Right hindlimb (tissue), 1 donor: ENCODE data around the gene PTBP1.

ENCODE experiments used
- DNase-seq: peaks from one replicate; pipeline ENCODE4 v3.0.0-alpha.2; 2018

PTBP1 gene

GRCh38 chr19:855566-856120 lies 58.4 kb downstream of the PTBP1 start:
- peak; percentile 20 for DNase-seq

DNA sequence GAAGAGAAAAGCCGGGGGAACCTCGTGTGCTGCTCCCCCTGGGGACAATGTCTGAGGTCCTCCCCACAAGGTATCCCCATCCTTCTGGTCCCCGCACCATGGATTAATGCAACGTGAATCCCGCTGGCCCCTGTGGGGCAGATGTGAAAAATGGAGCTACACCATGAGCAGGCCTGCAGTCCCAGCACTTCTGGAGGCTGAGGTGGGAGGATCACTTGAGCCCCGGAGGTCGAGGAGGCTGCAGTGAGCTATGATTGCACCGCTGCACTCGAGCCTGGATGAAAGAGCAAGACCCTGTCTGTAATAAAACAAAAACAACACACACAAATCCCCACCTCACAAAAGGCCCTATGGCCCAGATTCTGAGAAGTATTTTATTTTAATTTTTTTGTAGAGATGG lies 61.0 kb downstream of the PTBP1 start:
- no peak for DNase-seq

GRCh38 chr19:858868-859843 lies 61.9 kb downstream of the PTBP1 start, which contains the start of gene CFD:
Gene CFD, plus strand, starts transcription at chr19:859664. Its CDS starts 26 bp downstream, at chr19:859690.
- DNase-seq = peak; percentile 25

- DNase-seq = peak; percentile 18
Observed at GRCh38 chr19:861141-861755, 64.0 kb downstream of the PTBP1 start.
